ENCODE data around the gene ZC3HAV1. TPM values are rescaled to one million over a fixed set of nuclear protein-coding genes. Genes with fewer than 3 reads are reported as not detected.
A peak's percentile ranks its signal among the peaks of the same experiment; 100 is the strongest.

Gene ZC3HAV1
- polyA plus RNA-seq, 1 donor (not counting 4 experiments of a cell fraction or from before 2014, with no cell fraction given), result 31.7 TPM

DNA sequence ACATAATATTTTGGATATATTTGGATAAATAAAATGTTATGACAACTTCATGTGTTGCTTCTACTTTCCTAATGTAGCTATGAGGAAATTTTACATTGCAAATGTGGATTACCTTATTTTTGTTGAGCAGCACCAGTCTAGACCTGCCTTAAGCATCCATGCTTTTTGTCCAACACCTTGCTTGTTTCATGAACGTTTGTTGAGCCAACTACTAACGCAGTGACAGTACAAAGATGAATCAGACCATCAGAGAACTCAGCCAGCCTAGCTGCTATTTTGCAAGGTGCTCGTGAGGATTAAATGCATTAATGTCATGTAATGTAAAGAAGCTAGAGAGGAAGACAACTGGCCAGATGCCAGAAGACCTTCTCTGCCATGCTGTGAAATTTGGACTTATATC, 72.6 kb downstream of the ZC3HAV1 start:
- Histone ChIP-seq H2AFZ (ENCODE audit: control insufficient read depth, low read length) (no peak overlapping the region), H3K27me3 (ENCODE audit: control insufficient read depth, extremely low read depth, insufficient read depth, low read length) (no peaks in the 10 kb centered on the region), H3K79me2 (ENCODE audit: control insufficient read depth, insufficient read depth, low read length) (peaks cover 14% of the 10 kb centered on the region), H3K9me3 (ENCODE audit: control insufficient read depth, low read depth, low read length) (no peaks in the 10 kb centered on the region), H3K27ac (ENCODE audit: control insufficient read depth, insufficient read depth, low read length) (no peak overlapping the region), H3K36me3 (ENCODE audit: control insufficient read depth in 2 of 2, extremely low read depth in 1 of 2, insufficient read depth in 2 of 2, low read length in 2 of 2) (peaks cover 3 to 8% of the 10 kb centered on the region in 2 experiments), H3K4me3 (ENCODE audit: control insufficient read depth in 2 of 3, extremely low read depth in 1 of 3, insufficient read depth in 2 of 3, low read depth in 1 of 3, low read length in 3 of 3) (no peak overlapping the region), H4K20me1 (ENCODE audit: control insufficient read depth, extremely low read depth, insufficient read depth, low read length) (no peaks in the 10 kb centered on the region), H3K9me1 (ENCODE audit: control insufficient read depth, extremely low read depth, insufficient read depth, low read length) (no peaks in the 10 kb centered on the region), H3K9ac (ENCODE audit: control insufficient read depth, extremely low read depth, insufficient read depth, low read length) (no peak overlapping the region), H3K4me2 (ENCODE audit: control insufficient read depth, extremely low read depth, insufficient read depth, low read depth, low read length) (peak overlapping the region; percentile 28), H3K4me1 (ENCODE audit: control insufficient read depth, extremely low read depth, insufficient read depth, low read length) (peaks cover 26% of the 10 kb centered on the region)
- DNase-seq (ENCODE audit: low read depth, low spot score) (no peak), FAIRE-seq (no peak)
- TF ChIP-seq CTCF (optimal IDR thresholded peaks at IDR 0.05 in 1 of 3, IDR thresholded peaks at IDR 0.05 in 1 of 3, conservative IDR thresholded peaks at IDR 0.05 in 1 of 3; ENCODE audit: extremely low read depth in 1 of 3, insufficient read depth in 2 of 3, low read length in 3 of 3) (no peak), EZH2 (IDR thresholded peaks at IDR 0.05; ENCODE audit: low read length) (no peak)
- dilution Hi-C loops (cut with MboI; ENCODE audit: extremely low pct_ligation_motif_present, low sequenced_read_pairs), result no loop called here

- peak within 1 kb of the TSS; percentile 95 for H2AFZ ChIP-seq (ENCODE audit: control insufficient read depth, low read length)
- DNase-seq (ENCODE audit: low read depth, low spot score), result no peak
- no peak for FAIRE-seq
- H3K9me1 ChIP-seq (ENCODE audit: control insufficient read depth, extremely low read depth, insufficient read depth, low read length), result no peaks in the 10 kb centered on the region
- H4K20me1 ChIP-seq (ENCODE audit: control insufficient read depth, extremely low read depth, insufficient read depth, low read length), result no peaks in the 10 kb centered on the region
- H3K9me3 ChIP-seq (ENCODE audit: control insufficient read depth, low read depth, low read length), result no peaks in the 10 kb centered on the region
- peak within 1 kb of the TSS; percentile 54 for H3K27ac ChIP-seq (ENCODE audit: control insufficient read depth, insufficient read depth, low read length)
- TF ChIP-seq EZH2 (IDR thresholded peaks at IDR 0.05; ENCODE audit: low read length) (no peak), CTCF (optimal IDR thresholded peaks at IDR 0.05 in 1 of 3, IDR thresholded peaks at IDR 0.05 in 1 of 3, conservative IDR thresholded peaks at IDR 0.05 in 1 of 3; ENCODE audit: extremely low read depth in 1 of 3, insufficient read depth in 2 of 3, low read length in 3 of 3) (no peak)
- peaks cover 3 to 8% of the 10 kb centered on the region in 2 experiments for H3K36me3 ChIP-seq (ENCODE audit: control insufficient read depth in 2 of 2, extremely low read depth in 1 of 2, insufficient read depth in 2 of 2, low read length in 2 of 2)
- dilution Hi-C loops (cut with MboI; ENCODE audit: extremely low pct_ligation_motif_present, low sequenced_read_pairs), result no loop called here
- no peaks in the 10 kb centered on the region for H3K27me3 ChIP-seq (ENCODE audit: control insufficient read depth, extremely low read depth, insufficient read depth, low read length)
- H3K4me2 ChIP-seq (ENCODE audit: control insufficient read depth, extremely low read depth, insufficient read depth, low read depth, low read length), result peak within 1 kb of the TSS; percentile 91
- H3K4me3 ChIP-seq (ENCODE audit: control insufficient read depth in 2 of 3, extremely low read depth in 1 of 3, insufficient read depth in 2 of 3, low read depth in 1 of 3, low read length in 3 of 3), result peak within 1 kb of the TSS; percentile 63 to 79 (median 76)
- peak within 1 kb of the TSS; percentile 76 for H3K9ac ChIP-seq (ENCODE audit: control insufficient read depth, extremely low read depth, insufficient read depth, low read length)
- peaks cover 26% of the 10 kb centered on the region for H3K4me1 ChIP-seq (ENCODE audit: control insufficient read depth, extremely low read depth, insufficient read depth, low read length)
- peaks cover 14% of the 10 kb centered on the region for H3K79me2 ChIP-seq (ENCODE audit: control insufficient read depth, insufficient read depth, low read length)
These were observed 73.8 kb downstream of the ZC3HAV1 start, which contains the start of gene ZC3HAV1L for GRCh38 chr7:139035586-139036353. Gene ZC3HAV1L, minus strand, starts transcription at chr7:139036042. Its CDS starts 25 bp downstream, at chr7:139036017.
